MM.1S (cell line): Measurements from ENCODE around the gene PKHD1.

Source experiments
- CTCF ChIP-seq: fragments of 300-600 bp; sonication (generic); IDR thresholded peaks from 2 replicates; pipeline ENCODE4 v1.5.1; 2016; ENCODE audit warnings: antibody characterized with exemption, low read length, mixed read lengths
- EZH2 ChIP-seq: fragments of 300-600 bp; sonication (generic); optimal IDR thresholded peaks from 2 replicates; pipeline ENCODE3; 2017; ENCODE audit warnings: low read depth, mild to moderate bottlenecking, antibody characterized with exemption, low read length, mixed read lengths
- EZH2phosphoT487 ChIP-seq: fragments of 300-600 bp; sonication (generic); IDR thresholded peaks from 2 replicates; pipeline ENCODE4 v1.6.1; 2018; ENCODE audit warnings: antibody characterized with exemption, low read length

GRCh38 chr6:52115145-52115741 lies 27.8 kb upstream of the PKHD1 start:
- TF ChIP-seq CTCF: no peak
- TF ChIP-seq EZH2: no peak
- TF ChIP-seq EZH2phosphoT487: no peak
